Activated naive CD4-positive, alpha-beta T cell treated with anti-CD3 and anti-CD28 coated beads for 36 hours (primary cell): Measurements from ENCODE around the gene CGREF1. TPM values are rescaled to one million over a fixed set of nuclear protein-coding genes. Genes with fewer than 3 reads are reported as not detected.
"Not testable (repeated sequence)": the region's sequence is repeated elsewhere in the genome, so short reads cannot be mapped to it uniquely, and the experiment has no call there.

Experiments
- CTCF ChIA-PET: fragments of 350-600 bp; sonication (Branson Sonifier 250); formaldehyde crosslinking; loops from one replicate; lab custom pipeline; 2021; ENCODE audit warnings: antibody characterized with exemption; lab: Charles Lee
- DNase-seq: peaks from one replicate; pipeline ENCODE4 v3.0.0-alpha.2; 2020
- H3K27ac Mint-ChIP-seq: one replicate; pipeline ENCODE4 v1.8.0; 2021; ENCODE audit warnings: mild to moderate bottlenecking, mixed read lengths
- H3K27me3 Mint-ChIP-seq: one replicate; pipeline ENCODE4 v1.8.0; 2021; ENCODE audit warnings: low read depth, mixed read lengths
- H3K36me3 Mint-ChIP-seq: one replicate; pipeline ENCODE4 v1.8.0; 2021; ENCODE audit warnings: low read depth, mixed read lengths
- H3K4me1 Mint-ChIP-seq: one replicate; pipeline ENCODE4 v1.8.0; 2021; ENCODE audit warnings: low read depth, mixed read lengths
- H3K4me3 Mint-ChIP-seq: one replicate; pipeline ENCODE4 v1.8.0; 2021; ENCODE audit warnings: mild to moderate bottlenecking, moderate library complexity, mixed read lengths
- H3K9me3 Mint-ChIP-seq: one replicate; pipeline ENCODE4 v1.8.0; 2021; ENCODE audit warnings: mixed read lengths
- intact Hi-C: fragments of 100-400 bp; cut with micrococcal nuclease; formaldehyde crosslinking; loops from one replicate; pipeline ENCODE4 v1.15.1; 2023
- total RNA-seq, 2 experiments: library from RNA; stranded (reverse); gene quantifications; one replicate each; pipeline ENCODE4 v1.2.3, GENCODE V29; 2021

CGREF1 gene
- total RNA-seq, 2 experiments from 2014 or later, result 5.8 to 6.6 TPM

DNA sequence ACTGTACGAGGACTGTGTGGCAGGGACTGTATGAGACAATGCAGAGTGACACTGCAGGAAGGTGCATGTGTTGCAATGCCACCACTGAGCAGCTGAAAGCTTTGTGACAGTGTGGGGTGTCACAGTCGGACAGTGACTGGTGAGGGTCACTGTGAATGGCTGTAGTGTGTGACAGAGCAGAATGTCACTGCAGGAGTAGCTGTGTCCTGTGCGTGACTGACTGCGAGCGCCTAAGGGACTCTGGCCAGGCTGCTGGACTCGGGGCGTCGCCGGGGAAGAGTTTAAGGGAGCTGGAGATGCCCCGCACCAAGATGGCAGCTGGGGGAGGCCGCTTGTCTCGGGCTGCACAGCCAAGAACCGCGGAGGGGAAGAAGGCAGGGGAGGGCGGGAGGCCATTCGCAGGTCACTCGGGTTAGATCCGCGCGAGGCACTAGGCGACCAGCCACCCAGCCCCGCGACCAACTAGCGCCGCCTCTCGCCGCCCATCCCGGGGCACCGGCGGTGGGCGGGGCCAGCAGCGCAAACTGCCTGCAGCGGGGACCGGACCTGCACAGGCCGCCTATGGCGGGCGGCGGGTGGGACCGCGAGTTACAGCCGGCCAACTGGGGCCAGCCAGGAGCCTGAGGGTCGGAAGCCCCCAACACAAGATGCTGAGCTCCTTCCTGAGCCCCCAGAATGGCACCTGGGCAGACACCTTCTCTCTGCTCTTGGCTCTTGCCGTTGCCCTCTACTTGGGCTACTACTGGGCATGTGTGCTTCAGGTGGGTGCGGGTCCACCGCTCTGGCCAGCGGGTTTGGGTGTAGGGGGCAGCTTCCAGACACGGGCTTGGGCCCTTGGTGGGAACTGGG, 4.6 kb upstream of the CGREF1 start, which contains the start of gene ABHD1:
Gene ABHD1, plus strand, starts transcription at position 514 of the 849 bp plus-strand sequence. Its CDS starts 134 bp downstream, at position 648.
- intact Hi-C loops, result loop anchor here (1.0 kb wide), 1 partner anchor 11 kb away; the partner anchor contains the start of gene PREB
- peaks cover 3% of the 10 kb centered on the region for H3K36me3 Mint-ChIP-seq
- peak within 1 kb of the TSS; percentile 79 for H3K4me3 Mint-ChIP-seq
- H3K9me3 Mint-ChIP-seq, result no peaks in the 10 kb centered on the region
- H3K4me1 Mint-ChIP-seq, result peaks cover 12% of the 10 kb centered on the region
- no peak within 1 kb of the TSS for H3K27ac Mint-ChIP-seq
- peak; percentile 51 for DNase-seq
- CTCF ChIA-PET, result interaction anchor here (0.6 to 2.7 kb wide), 5 partner anchors 9 to 156 kb away, joined by 3 to 17 read pairs (median 4); partner anchors contain the start of gene PREB
- peaks cover 16% of the 10 kb centered on the region for H3K27me3 Mint-ChIP-seq

DNA sequence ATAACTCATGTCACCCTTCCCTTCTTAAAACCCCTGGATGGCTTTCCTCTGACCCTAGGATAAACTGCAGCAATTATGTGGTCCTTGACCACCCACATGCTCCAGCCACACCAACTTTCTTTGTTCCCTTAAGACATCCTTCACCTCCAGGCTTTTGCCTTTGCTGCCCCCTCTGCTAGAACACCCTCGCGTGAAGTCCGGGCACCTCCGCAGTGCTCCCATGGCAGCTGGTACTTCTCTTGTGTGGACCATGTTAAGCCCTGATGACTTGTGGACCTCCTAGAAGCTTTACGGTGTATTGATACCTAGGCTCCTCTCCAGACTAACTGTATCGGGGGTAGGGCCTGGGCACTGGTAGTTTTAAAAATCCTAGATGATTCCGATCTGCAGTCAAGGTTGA, 3.9 kb upstream of the CGREF1 start:
- DNase-seq, result no peak
- Mint-ChIP-seq H3K4me1 (peaks cover 16% of the 10 kb centered on the region), H3K36me3 (peaks cover 3% of the 10 kb centered on the region), H3K27me3 (peaks cover 21% of the 10 kb centered on the region), H3K4me3 (peak overlapping the region; percentile 79), H3K9me3 (no peaks in the 10 kb centered on the region), H3K27ac (no peak overlapping the region)
- CTCF ChIA-PET, result interaction anchor here (0.6 to 2.7 kb wide), 4 partner anchors 11 to 157 kb away, joined by 4 to 17 read pairs (median 5); partner anchors contain the start of gene PREB
- intact Hi-C loops, result loop anchor here (1.0 kb wide), 1 partner anchor 12 kb away; the partner anchor contains the start of gene PREB

DNA sequence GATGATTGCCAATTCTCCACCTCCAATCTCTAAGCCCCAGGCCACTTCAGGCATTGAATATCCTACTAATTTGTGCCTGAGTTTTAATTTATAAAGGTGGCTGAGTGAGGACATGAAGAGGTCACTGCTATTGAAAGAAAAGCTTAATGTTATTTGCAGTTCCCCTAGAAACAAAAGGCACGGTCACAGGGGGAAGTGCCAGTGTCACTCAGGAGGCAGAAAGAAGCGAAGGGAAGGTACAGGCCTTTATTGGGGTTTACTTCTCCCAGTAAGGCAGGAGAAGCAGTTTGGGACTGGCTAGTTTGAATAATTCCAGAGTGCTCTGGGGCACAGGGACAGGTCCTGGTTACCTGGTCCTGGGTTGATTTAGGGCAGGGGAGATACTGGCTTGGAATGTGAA, 3.0 kb upstream of the CGREF1 start:
- Mint-ChIP-seq H3K27me3 (peaks cover 22% of the 10 kb centered on the region), H3K4me3 (no peak overlapping the region), H3K4me1 (peaks cover 16% of the 10 kb centered on the region), H3K27ac (no peak overlapping the region), H3K36me3 (peaks cover 3% of the 10 kb centered on the region), H3K9me3 (no peaks in the 10 kb centered on the region)
- CTCF ChIA-PET, result no interaction called here
- intact Hi-C loops, result no loop called here
- no peak for DNase-seq

DNA sequence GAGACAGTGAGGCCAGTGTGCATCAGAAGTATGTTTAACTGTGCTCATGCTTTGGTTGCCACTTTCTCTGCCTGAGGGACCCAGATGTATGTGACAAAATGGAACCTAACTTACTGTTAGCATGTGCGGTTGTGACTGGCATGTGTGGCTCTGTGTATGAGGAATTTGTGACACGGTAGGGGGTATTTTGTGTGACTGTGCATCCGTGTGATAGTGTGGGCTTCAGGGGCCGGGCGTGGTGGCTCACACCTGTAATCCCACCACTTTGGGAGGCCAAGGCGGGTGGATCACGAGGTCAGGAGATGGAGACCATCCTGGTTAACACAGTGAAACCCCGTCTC, 372 bp upstream of the CGREF1 start:
- H3K9me3 Mint-ChIP-seq, intact Hi-C loops, CTCF ChIA-PET, H3K36me3 Mint-ChIP-seq, H3K27ac Mint-ChIP-seq, DNase-seq: not testable (repeated sequence)
- Mint-ChIP-seq H3K27me3 (peaks cover 22% of the 10 kb centered on the region), H3K4me3 (peak overlapping the region; percentile 71), H3K4me1 (peaks cover 16% of the 10 kb centered on the region)

DNA sequence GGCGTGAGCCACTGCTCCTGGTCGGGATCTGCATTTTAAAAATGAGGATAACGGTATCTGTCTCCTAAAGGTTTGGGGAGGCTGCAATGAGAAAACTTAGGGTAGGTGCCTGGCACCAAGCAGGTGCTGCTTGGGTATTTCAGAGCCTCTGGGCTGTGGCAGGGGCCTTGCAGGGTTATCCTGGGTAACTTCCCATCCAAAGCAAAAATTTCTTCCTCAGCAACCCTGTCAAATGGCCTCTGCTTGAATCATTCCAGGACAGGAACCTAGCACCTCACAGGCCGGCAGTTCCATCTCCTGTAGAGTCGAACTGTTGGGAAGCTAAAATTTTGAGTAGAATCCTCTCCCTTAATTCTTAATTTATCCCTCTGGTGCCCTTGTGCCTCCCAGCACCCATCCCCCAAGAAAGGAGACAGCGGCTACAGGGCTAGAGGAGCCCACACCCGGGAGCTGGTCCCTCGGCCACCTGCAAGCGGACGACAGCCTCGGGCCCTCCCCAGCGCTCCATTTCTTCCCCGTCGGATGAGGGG, 868 bp downstream of the CGREF1 start:
- Mint-ChIP-seq H3K4me1 (peaks cover 10% of the 10 kb centered on the region), H3K27ac (no peak overlapping the region), H3K27me3 (peaks cover 22% of the 10 kb centered on the region), H3K4me3 (peak overlapping the region; percentile 58), H3K36me3 (peaks cover 3% of the 10 kb centered on the region), H3K9me3 (no peaks in the 10 kb centered on the region)
- intact Hi-C loops, result no loop called here
- DNase-seq, result no peak
- CTCF ChIA-PET, result interaction anchor here (0.7 to 1.0 kb wide), 2 partner anchors 18 to 52 kb away, joined by 3 read pairs; no protein-coding TSS in a partner anchor

DNA sequence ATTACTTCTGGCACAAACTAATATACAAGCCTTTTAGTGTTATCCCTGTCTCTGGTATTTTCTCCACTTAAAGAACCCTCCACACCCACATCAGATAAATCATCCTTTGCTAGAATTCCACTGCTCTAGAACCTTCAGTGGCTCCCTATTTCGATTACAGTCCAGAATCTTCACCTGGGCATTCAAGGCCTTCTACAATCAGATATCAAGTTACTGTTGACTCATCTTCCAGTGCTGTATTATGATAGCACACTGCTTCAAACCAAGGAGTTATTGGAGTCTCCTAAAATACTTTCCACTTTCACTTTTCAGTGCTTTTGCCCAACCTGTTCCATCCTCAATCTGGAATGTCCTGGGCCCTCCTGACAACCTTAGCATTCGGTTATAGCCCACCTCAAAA, 3.4 kb downstream of the CGREF1 start:
- Mint-ChIP-seq H3K27me3 (peaks cover 19% of the 10 kb centered on the region), H3K4me3 (no peak overlapping the region), H3K4me1 (peaks cover 9% of the 10 kb centered on the region), H3K27ac (no peak overlapping the region), H3K9me3 (no peaks in the 10 kb centered on the region), H3K36me3 (peaks cover 3% of the 10 kb centered on the region)
- no peak for DNase-seq
- CTCF ChIA-PET, result interaction anchor here (1.3 kb wide), 1 partner anchor 22 kb away, joined by 3 read pairs; no protein-coding TSS in a partner anchor
- intact Hi-C loops, result no loop called here

DNA sequence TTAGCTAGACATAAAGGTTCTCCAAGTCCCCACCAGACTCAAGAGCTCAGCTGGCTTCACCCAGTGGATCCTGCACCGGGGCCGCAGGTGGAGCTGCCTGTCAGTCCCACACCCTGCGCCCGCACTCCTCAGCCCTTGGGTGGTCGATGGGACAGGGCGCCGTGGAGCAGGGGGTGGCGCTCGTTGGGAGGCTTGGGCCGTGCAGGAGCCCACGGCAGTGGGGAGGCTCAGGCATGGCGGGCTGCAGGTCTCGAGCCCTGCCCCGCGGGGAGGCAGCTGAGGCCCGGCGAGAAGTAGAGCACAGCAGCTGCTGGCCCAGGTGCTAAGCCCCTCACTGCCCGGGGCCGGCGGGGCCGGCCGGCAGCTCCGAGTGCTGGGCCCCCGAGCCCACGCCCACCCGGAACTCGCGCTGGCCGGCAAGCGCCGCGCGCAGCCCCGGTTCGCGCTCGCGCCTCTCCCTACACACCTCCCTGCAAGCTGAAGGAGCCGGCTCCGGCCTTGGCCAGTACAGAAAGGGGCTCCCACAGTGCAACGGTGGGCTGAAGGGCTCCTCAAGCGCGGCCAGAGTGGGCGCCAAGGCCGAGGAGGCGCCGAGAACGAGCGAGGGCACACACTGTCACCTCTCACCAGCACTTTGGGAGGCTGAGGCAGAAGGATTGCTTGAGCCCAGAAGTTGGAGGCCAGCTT, 7.4 kb downstream of the CGREF1 start:
- DNase-seq, H3K4me1 Mint-ChIP-seq, H3K4me3 Mint-ChIP-seq, H3K36me3 Mint-ChIP-seq, H3K9me3 Mint-ChIP-seq, H3K27ac Mint-ChIP-seq, intact Hi-C loops, H3K27me3 Mint-ChIP-seq: not testable (repeated sequence)
- CTCF ChIA-PET, result interaction anchor here (0.6 kb wide), 2 partner anchors 77 to 95 kb away, joined by 3 read pairs; no protein-coding TSS in a partner anchor

DNA sequence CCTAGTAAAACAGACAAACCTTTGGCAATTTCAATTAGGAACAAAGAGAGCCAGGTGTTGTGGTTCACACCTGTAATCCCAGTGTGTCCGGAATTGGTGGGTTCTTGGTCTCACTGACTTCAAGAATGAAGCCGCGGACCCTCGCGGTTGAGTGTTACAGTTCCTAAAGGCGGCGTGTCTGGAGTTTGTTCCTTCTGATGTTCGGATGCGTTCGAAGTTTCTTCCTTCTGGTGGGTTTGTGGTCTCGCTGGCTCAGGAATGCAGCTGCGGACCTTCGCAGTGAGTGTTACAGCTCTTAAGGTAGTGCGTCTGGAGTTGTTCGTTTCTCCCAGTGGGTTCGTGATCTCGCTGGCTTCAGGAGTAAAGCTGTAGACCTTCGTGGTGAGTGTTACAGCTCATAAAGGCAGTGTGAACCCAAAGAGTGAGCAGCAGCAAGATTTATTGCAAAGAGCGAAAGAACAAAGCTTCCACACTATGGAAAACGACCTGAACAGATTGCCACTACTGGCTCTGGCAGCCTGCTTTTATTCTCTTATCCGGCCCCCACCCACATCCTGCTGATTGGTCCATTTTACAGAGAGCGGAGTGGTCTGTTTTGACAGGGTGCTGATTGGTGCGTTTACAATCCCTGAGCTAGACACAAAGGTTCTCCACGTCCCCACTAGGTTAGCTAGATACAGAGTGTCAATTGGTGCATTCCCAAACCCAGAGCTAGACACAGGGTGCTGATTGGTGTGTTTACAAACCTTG, 8.2 kb downstream of the CGREF1 start:
- H3K4me1 Mint-ChIP-seq, H3K4me3 Mint-ChIP-seq, DNase-seq, H3K27ac Mint-ChIP-seq, H3K9me3 Mint-ChIP-seq, H3K27me3 Mint-ChIP-seq, intact Hi-C loops, H3K36me3 Mint-ChIP-seq: not testable (repeated sequence)
- CTCF ChIA-PET, result interaction anchor here (1.3 kb wide), 1 partner anchor 11 kb away, joined by 3 read pairs; no protein-coding TSS in a partner anchor

DNA sequence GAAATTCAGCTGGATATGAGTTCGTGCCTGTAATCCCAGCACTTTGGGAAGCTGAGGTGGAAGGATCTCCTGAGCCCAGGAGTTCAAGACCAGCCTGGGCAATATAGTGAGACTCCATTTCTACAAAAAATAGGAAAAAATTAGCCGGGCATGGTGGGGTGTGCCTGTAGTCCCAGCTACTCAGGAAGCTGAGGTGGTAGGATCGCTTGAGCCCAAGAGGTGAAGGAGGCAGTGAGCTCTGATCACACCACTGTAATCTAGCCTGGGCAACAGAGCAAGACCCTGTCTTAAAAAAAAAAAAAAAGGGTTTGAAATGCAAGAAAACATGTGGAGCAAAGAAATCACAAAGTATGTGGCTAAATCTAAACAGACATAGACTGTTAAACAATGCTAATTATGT, 9.8 kb downstream of the CGREF1 start:
- intact Hi-C loops, result no loop called here
- no peak overlapping the region for H3K27ac Mint-ChIP-seq
- peaks cover 6% of the 10 kb centered on the region for H3K36me3 Mint-ChIP-seq
- H3K9me3 Mint-ChIP-seq, result no peaks in the 10 kb centered on the region
- no peak overlapping the region for H3K4me3 Mint-ChIP-seq
- CTCF ChIA-PET, result interaction anchor here (0.6 to 1.3 kb wide), 5 partner anchors 9 to 162 kb away, joined by 3 to 6 read pairs (median 3); no protein-coding TSS in a partner anchor
- no peaks in the 10 kb centered on the region for H3K4me1 Mint-ChIP-seq
- H3K27me3 Mint-ChIP-seq, result peaks cover 6% of the 10 kb centered on the region
- no peak for DNase-seq

DNA sequence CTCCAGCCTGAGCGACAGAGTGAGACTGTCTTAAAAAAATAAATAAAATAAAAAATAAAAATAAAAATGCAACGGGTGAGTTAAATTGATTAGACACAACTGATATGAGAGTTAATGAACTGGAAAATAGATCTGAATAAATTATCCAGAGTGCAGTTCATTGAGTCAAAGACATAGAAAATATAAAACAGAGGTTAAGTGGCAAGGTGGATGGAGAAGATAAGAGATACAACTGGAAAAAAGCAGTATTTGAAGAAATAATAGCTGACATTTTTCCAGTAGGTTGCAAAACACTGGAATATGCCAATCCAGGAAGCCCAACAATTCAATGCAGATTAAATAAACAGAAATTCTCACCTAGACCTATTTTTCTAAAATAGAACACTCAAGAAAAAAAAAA, 10.7 kb downstream of the CGREF1 start:
- no peak overlapping the region for H3K27ac Mint-ChIP-seq
- intact Hi-C loops, result no loop called here
- no peaks in the 10 kb centered on the region for H3K9me3 Mint-ChIP-seq
- no peaks in the 10 kb centered on the region for H3K4me1 Mint-ChIP-seq
- peaks cover 6% of the 10 kb centered on the region for H3K36me3 Mint-ChIP-seq
- peaks cover 6% of the 10 kb centered on the region for H3K27me3 Mint-ChIP-seq
- no peak overlapping the region for H3K4me3 Mint-ChIP-seq
- DNase-seq, result no peak
- CTCF ChIA-PET, result interaction anchor here (0.6 to 1.1 kb wide), 2 partner anchors 14 to 25 kb away, joined by 4 to 6 read pairs; no protein-coding TSS in a partner anchor

DNA sequence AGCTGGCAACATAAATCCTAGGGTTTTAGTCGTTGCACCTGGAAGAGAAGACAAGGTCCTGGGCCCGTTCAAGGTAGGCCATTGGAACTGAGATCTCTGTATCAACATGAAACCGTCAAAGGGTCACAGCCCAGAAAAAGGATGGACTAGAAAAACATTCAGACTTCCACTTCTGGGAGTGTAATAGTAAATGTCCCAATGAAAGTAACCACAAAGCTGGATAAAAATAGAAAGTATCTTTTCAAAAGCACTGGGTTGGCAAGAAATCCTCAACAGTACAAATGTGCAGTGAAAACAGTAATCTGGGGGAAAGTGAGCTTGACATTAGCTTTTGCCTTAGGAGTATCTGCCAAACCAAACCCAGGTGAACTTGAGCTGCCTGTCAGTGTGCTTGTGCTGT, 12.9 kb downstream of the CGREF1 start:
- CTCF ChIA-PET, result no interaction called here
- Mint-ChIP-seq H3K27ac (no peak overlapping the region), H3K9me3 (no peaks in the 10 kb centered on the region), H3K27me3 (peaks cover 6% of the 10 kb centered on the region), H3K36me3 (peaks cover 6% of the 10 kb centered on the region), H3K4me3 (no peak overlapping the region), H3K4me1 (no peaks in the 10 kb centered on the region)
- no peak for DNase-seq
- intact Hi-C loops, result no loop called here
